ENCODE measurements around the gene PNRC2.
"Not testable (repeated sequence)": the region's sequence is repeated elsewhere in the genome, so short reads cannot be mapped to it uniquely, and the experiment has no call there.

DNA sequence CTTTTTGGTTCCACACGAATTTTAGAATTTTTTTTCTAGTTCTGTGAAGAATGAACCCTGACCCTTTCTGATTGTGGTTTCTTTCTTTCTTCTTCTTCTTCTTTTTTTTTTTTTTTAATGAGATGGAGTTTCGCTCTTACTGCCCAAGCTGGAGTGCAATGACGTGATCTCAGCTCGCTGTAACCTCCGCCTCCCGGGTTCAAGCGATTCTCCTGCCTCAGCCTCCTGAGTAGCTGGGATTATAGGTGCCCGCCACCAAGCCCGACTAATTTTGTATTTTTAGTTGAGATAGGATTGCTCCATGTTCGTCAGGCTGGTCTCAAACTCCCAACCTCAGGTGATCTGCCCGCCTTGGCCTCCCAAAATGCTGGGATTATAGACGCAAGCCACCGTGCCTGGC is 32.4 kb downstream of the PNRC2 start:
- TF ChIP-seq, protein P1, sequence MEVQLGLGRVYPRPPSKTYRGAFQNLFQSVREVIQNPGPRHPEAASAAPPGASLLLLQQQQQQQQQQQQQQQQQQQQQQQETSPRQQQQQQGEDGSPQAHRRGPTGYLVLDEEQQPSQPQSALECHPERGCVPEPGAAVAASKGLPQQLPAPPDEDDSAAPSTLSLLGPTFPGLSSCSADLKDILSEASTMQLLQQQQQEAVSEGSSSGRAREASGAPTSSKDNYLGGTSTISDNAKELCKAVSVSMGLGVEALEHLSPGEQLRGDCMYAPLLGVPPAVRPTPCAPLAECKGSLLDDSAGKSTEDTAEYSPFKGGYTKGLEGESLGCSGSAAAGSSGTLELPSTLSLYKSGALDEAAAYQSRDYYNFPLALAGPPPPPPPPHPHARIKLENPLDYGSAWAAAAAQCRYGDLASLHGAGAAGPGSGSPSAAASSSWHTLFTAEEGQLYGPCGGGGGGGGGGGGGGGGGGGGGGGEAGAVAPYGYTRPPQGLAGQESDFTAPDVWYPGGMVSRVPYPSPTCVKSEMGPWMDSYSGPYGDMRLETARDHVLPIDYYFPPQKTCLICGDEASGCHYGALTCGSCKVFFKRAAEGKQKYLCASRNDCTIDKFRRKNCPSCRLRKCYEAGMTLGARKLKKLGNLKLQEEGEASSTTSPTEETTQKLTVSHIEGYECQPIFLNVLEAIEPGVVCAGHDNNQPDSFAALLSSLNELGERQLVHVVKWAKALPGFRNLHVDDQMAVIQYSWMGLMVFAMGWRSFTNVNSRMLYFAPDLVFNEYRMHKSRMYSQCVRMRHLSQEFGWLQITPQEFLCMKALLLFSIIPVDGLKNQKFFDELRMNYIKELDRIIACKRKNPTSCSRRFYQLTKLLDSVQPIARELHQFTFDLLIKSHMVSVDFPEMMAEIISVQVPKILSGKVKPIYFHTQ (CRISPR knock-in tag; IDR thresholded peaks at IDR 0.05), result not testable (repeated sequence)
- TF ChIP-seq, protein P2, sequence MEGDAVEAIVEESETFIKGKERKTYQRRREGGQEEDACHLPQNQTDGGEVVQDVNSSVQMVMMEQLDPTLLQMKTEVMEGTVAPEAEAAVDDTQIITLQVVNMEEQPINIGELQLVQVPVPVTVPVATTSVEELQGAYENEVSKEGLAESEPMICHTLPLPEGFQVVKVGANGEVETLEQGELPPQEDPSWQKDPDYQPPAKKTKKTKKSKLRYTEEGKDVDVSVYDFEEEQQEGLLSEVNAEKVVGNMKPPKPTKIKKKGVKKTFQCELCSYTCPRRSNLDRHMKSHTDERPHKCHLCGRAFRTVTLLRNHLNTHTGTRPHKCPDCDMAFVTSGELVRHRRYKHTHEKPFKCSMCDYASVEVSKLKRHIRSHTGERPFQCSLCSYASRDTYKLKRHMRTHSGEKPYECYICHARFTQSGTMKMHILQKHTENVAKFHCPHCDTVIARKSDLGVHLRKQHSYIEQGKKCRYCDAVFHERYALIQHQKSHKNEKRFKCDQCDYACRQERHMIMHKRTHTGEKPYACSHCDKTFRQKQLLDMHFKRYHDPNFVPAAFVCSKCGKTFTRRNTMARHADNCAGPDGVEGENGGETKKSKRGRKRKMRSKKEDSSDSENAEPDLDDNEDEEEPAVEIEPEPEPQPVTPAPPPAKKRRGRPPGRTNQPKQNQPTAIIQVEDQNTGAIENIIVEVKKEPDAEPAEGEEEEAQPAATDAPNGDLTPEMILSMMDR (IDR thresholded peaks at IDR 0.05), result not testable (repeated sequence)
- TF ChIP-seq CREB1 (CRISPR knock-in tag; IDR thresholded peaks at IDR 0.05); RELA (CRISPR knock-in tag; IDR thresholded peaks at IDR 0.05; ENCODE audit: borderline replicate concordance); JUN (CRISPR knock-in tag; IDR thresholded peaks at IDR 0.05); MXD4 (CRISPR knock-in tag; IDR thresholded peaks at IDR 0.05; ENCODE audit: borderline replicate concordance); GTF2I (CRISPR knock-in tag; conservative IDR thresholded peaks at IDR 0.05); ZNF263 (CRISPR knock-in tag; IDR thresholded peaks at IDR 0.05; ENCODE audit: low read depth); TCF7 (CRISPR knock-in tag; IDR thresholded peaks at IDR 0.05; ENCODE audit: low read depth): not testable (repeated sequence)
- TF ChIP-seq, protein P3, sequence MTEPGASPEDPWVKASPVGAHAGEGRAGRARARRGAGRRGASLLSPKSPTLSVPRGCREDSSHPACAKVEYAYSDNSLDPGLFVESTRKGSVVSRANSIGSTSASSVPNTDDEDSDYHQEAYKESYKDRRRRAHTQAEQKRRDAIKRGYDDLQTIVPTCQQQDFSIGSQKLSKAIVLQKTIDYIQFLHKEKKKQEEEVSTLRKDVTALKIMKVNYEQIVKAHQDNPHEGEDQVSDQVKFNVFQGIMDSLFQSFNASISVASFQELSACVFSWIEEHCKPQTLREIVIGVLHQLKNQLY (CRISPR knock-in tag; IDR thresholded peaks at IDR 0.05), result not testable (repeated sequence)
- TF ChIP-seq, protein P4, sequence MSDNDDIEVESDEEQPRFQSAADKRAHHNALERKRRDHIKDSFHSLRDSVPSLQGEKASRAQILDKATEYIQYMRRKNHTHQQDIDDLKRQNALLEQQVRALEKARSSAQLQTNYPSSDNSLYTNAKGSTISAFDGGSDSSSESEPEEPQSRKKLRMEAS (CRISPR knock-in tag; IDR thresholded peaks at IDR 0.05), result not testable (repeated sequence)
